GM10847 (cell line): ENCODE measurements around the gene VSIR.

Experiments
- POLR2A ChIP-seq: IDR thresholded peaks from 2 replicates; pipeline ENCODE4 v1.6.1; 2011; ENCODE audit not compliant: insufficient read length; ENCODE audit errors: extremely low read depth

VSIR gene

GRCh38 chr10:71765176-71765904 lies 8.0 kb downstream of the VSIR start:
- TF ChIP-seq POLR2A: no peak

- TF ChIP-seq POLR2A: no peak
Measured at GRCh38 chr10:71763352-71764127, 9.8 kb downstream of the VSIR start.

GRCh38 chr10:71762324-71762723 lies 11.0 kb downstream of the VSIR start:
- TF ChIP-seq POLR2A: no peak

GRCh38 chr10:71761541-71762113 lies 11.7 kb downstream of the VSIR start:
- TF ChIP-seq POLR2A: no peak

- no peak for TF ChIP-seq POLR2A
Measured at GRCh38 chr10:71761105-71761511, 12.2 kb downstream of the VSIR start.

GRCh38 chr10:71757399-71757922 lies 15.9 kb downstream of the VSIR start:
- no peak for TF ChIP-seq POLR2A

- TF ChIP-seq POLR2A: no peak
Measured at GRCh38 chr10:71756311-71757191, 16.8 kb downstream of the VSIR start.

GRCh38 chr10:71755179-71755879 lies 18.0 kb downstream of the VSIR start:
- TF ChIP-seq POLR2A: no peak

GRCh38 chr10:71754562-71754961 lies 18.8 kb downstream of the VSIR start:
- no peak for TF ChIP-seq POLR2A

- TF ChIP-seq POLR2A: no peak
Measured at GRCh38 chr10:71753960-71754505, 19.3 kb downstream of the VSIR start.

GRCh38 chr10:71753091-71753959 lies 20.0 kb downstream of the VSIR start:
- TF ChIP-seq POLR2A: no peak

- no peak for TF ChIP-seq POLR2A
Measured at GRCh38 chr10:71752391-71753090, 20.8 kb downstream of the VSIR start.
